SK-N-SH (cell line): Measurements from ENCODE around the gene BEX1. TPM values are rescaled to one million over a fixed set of nuclear protein-coding genes. Genes with fewer than 3 reads are reported as not detected.
A peak's percentile ranks its signal among the peaks of the same experiment; 100 is the strongest.

Source experiments
- CTCF ChIA-PET: fragments of 300-600, 350-600 bp; formaldehyde crosslinking; extraction: SDS; loops from one replicate; lab custom pipeline; 2021; lab: Yijun Ruan, JAX
- POLR2A ChIA-PET: fragments of 350-600 bp; sonication (Branson Sonifier 250); formaldehyde crosslinking; extraction: SDS; loops from one replicate; lab custom pipeline; 2020; ENCODE audit warnings: antibody characterized with exemption, inconsistent platforms; lab: Yijun Ruan, JAX
- DNase-seq: peaks from one replicate; pipeline ENCODE4 v3.0.0; 2012
- H2AFZ ChIP-seq: fragments of 200-600 bp; sonication (generic); 2 replicates; pipeline ENCODE4 v1.8.1; 2016; ENCODE audit warnings: antibody characterized with exemption, mild to moderate bottlenecking, low read depth
- H3F3A ChIP-seq: fragments of 200-600 bp; sonication (generic); replicated peaks from 2 replicates; pipeline ENCODE3; 2016; ENCODE audit warnings: antibody characterized with exemption, mild to moderate bottlenecking; ENCODE audit not compliant: insufficient read depth
- H3K27ac ChIP-seq, 2 experiments: fragments of 200-500 bp in 1 of 2; fragments of 200-600 bp in 1 of 2; sonication (Bioruptor generic) in 1 of 2; sonication (generic), shearing (Covaris generic) in 1 of 2; 2 replicates each; pipeline versions ENCODE4 v1.5.1 to v1.6.1; 2014 to 2016; ENCODE audit warnings: low read depth in 2 of 2, inconsistent platforms in 1 of 2, low read length in 1 of 2, mild to moderate bottlenecking in 1 of 2, mixed read lengths in 1 of 2
- H3K27me3 ChIP-seq: fragments of 200-600 bp; sonication (generic), shearing (Covaris generic); 2 replicates; pipeline ENCODE4 v1.6.1; 2016; ENCODE audit warnings: mixed run types; ENCODE audit not compliant: insufficient read depth
- H3K36me3 ChIP-seq, 2 experiments: fragments of 200-500 bp in 1 of 2; fragments of 200-600 bp in 1 of 2; sonication (Bioruptor generic) in 1 of 2; sonication (generic) in 1 of 2; replicated peaks in 1 of 2; 2 replicates each; pipeline versions ENCODE3 to v1.5.1; 2014 to 2016; ENCODE audit warnings: low read length in 1 of 2, mild to moderate bottlenecking in 1 of 2; ENCODE audit not compliant: insufficient read depth in 2 of 2, control insufficient read depth in 1 of 2
- H3K4me1 ChIP-seq, 2 experiments: fragments of 200-500 bp in 1 of 2; fragments of 200-600 bp in 1 of 2; sonication (Bioruptor generic) in 1 of 2; sonication (generic), shearing (Covaris generic) in 1 of 2; 2 replicates each; pipeline versions ENCODE4 v1.5.1 to v1.6.1; 2014 to 2016; ENCODE audit warnings: low read depth in 1 of 2, low read length in 1 of 2, mixed run types in 1 of 2; ENCODE audit not compliant: insufficient read depth in 2 of 2, control insufficient read depth in 1 of 2
- H3K4me2 ChIP-seq: fragments of 200-600 bp; sonication (generic), shearing (Covaris generic); 2 replicates; pipeline ENCODE4 v1.6.1; 2017; ENCODE audit warnings: mixed run types
- H3K4me3 ChIP-seq, 2 experiments: fragments of 200-500 bp in 1 of 2; fragments of 200-600 bp in 1 of 2; sonication (Bioruptor generic) in 1 of 2; sonication (generic), shearing (Covaris generic) in 1 of 2; 2 replicates each; pipeline versions ENCODE4 v1.5.1 to v1.8.1; 2014 to 2016; ENCODE audit warnings: low read depth in 2 of 2, inconsistent platforms in 1 of 2, low read length in 1 of 2, mild to moderate bottlenecking in 1 of 2, mixed read lengths in 1 of 2, moderate library complexity in 1 of 2
- H3K79me2 ChIP-seq: fragments of 200-600 bp; sonication (generic); 2 replicates; pipeline ENCODE4 v1.8.1; 2017; ENCODE audit warnings: mild to moderate bottlenecking; ENCODE audit not compliant: insufficient read depth
- H3K9ac ChIP-seq: fragments of 200-600 bp; sonication (generic); 2 replicates; pipeline ENCODE4 v1.6.1; 2017; ENCODE audit warnings: mixed run types
- H3K9me2 ChIP-seq: fragments of 200-600 bp; sonication (generic); 2 replicates; pipeline ENCODE4 v1.6.1; 2017; ENCODE audit warnings: mixed run types
- H3K9me3 ChIP-seq: fragments of 200-600 bp; sonication (generic); 2 replicates; pipeline ENCODE4 v1.6.1; 2017; ENCODE audit warnings: mixed run types, mild to moderate bottlenecking, moderate library complexity
- H4K20me1 ChIP-seq: fragments of 200-600 bp; sonication (generic); 2 replicates; pipeline ENCODE4 v1.6.1; 2017; ENCODE audit warnings: mild to moderate bottlenecking, mixed run types; ENCODE audit not compliant: insufficient read depth
- CHD2 ChIP-seq: fragments of 150-350 bp; IDR thresholded peaks from 2 replicates; pipeline ENCODE4 v1.6.1; 2018; ENCODE audit warnings: low read length; ENCODE audit not compliant: partially characterized antibody
- ELF1 ChIP-seq: IDR thresholded peaks from 2 replicates; pipeline ENCODE4 v1.4.0; 2012
- EP300 ChIP-seq, 2 experiments: IDR thresholded peaks; 2 replicates each; pipeline versions ENCODE4 v1.4.0 to v1.6.1; 2012; ENCODE audit warnings: borderline replicate concordance in 1 of 2, low read depth in 1 of 2, low read length in 1 of 2
- FOSL2 ChIP-seq: IDR thresholded peaks from 2 replicates; pipeline ENCODE4 v1.4.0; 2012; ENCODE audit warnings: low read depth, mild to moderate bottlenecking, moderate library complexity, borderline replicate concordance
- FOXJ3 ChIP-seq: sonication (generic); formaldehyde crosslinking; IDR thresholded peaks from 2 replicates; pipeline ENCODE4 v1.5.1; 2020; ENCODE audit warnings: mild to moderate bottlenecking, missing genetic modification reagents
- GABPA ChIP-seq: IDR thresholded peaks from 2 replicates; pipeline ENCODE4 v1.4.0; 2012; ENCODE audit warnings: low read depth, mild to moderate bottlenecking
- JUND ChIP-seq: IDR thresholded peaks from 2 replicates; pipeline ENCODE4 v1.4.0; 2012
- NFIC ChIP-seq: IDR thresholded peaks from 2 replicates; pipeline ENCODE4 v1.4.0; 2012; ENCODE audit warnings: borderline replicate concordance
- SMC3 ChIP-seq: IDR thresholded peaks from 2 replicates; pipeline ENCODE4 v1.6.1; 2012; ENCODE audit warnings: low read depth, low read length, improper control_type of control experiment
- TCF12 ChIP-seq: IDR thresholded peaks from 2 replicates; pipeline ENCODE4 v1.4.0; 2012
- TEAD4 ChIP-seq: IDR thresholded peaks from 2 replicates; pipeline ENCODE4 v1.4.0; 2012; ENCODE audit warnings: mild to moderate bottlenecking, borderline replicate concordance; ENCODE audit not compliant: insufficient read depth
- ZBTB33 ChIP-seq: IDR thresholded peaks from 2 replicates; pipeline ENCODE4 v1.4.0; 2012; ENCODE audit warnings: low read depth, borderline replicate concordance
- WGBS: methylation state at CpG from one replicate; pipeline ENCODE4 v1.1.6; 2017; ENCODE audit warnings: low lambda C conversion rate; 5-methylcytosine and 5-hydroxymethylcytosine counted together
- polyA plus RNA-seq, 3 experiments: library from polyadenylated mRNA; depleted of rRNA; stranded (reverse); fragments of >200 nt; gene quantifications; 2 replicates each; pipeline ENCODE4 v1.2.3, GENCODE V29; 2012

Gene BEX1
- polyA plus RNA-seq, 1 of the 3 experiments (the other 2 are of a cell fraction): 206 TPM

GRCh38 chrX:103073467-103073866 is 9.5 kb upstream of the BEX1 start:
- H3K27ac ChIP-seq: peak overlapping the region in 1 of 2 experiments; percentile 54; a peak in 1 of 4 replicates
- H3K79me2 ChIP-seq: no peaks in the 10 kb centered on the region
- no peak for TF ChIP-seq GABPA
- no peak for TF ChIP-seq FOXJ3
- TF ChIP-seq CHD2: no peak
- 0 out of 4 replicates have a peak, but pooled peaks of 1 of the 2 experiments have one; percentile 24 for TF ChIP-seq EP300 (IDR thresholded peaks at IDR 0.05; ENCODE audit: borderline replicate concordance in 1 of 2, low read depth in 1 of 2, low read length in 1 of 2)
- no peak for TF ChIP-seq SMC3
- peak; percentile 46 for TF ChIP-seq JUND
- TF ChIP-seq FOSL2: peak; percentile 44; the same call in 1 of the 2 replicates
- TF ChIP-seq TCF12: peak; percentile 46
- no peaks in the 10 kb centered on the region for H3K4me1 ChIP-seq
- H2AFZ ChIP-seq: peak overlapping the region; percentile 15; the same call in 1 of the 2 replicates
- H3K4me2 ChIP-seq: no peak overlapping the region; the same call in 1 of the 2 replicates
- 10% methylated on average over 5 of the region's 5 CpGs for WGBS
- H4K20me1 ChIP-seq: no peaks in the 10 kb centered on the region
- H3K9ac ChIP-seq: no peak overlapping the region
- H3F3A ChIP-seq: no peaks in the 10 kb centered on the region
- no peaks in the 10 kb centered on the region for H3K36me3 ChIP-seq
- H3K4me3 ChIP-seq: no peak overlapping the region
- H3K9me3 ChIP-seq: no peaks in the 10 kb centered on the region
- no peak for DNase-seq
- POLR2A ChIA-PET: no interaction called here
- no peaks in the 10 kb centered on the region for H3K9me2 ChIP-seq
- CTCF ChIA-PET: no interaction called here
- H3K27me3 ChIP-seq: no peaks in the 10 kb centered on the region; the same call in 1 of the 2 replicates

- H3K27ac ChIP-seq: no peak overlapping the region
- H2AFZ ChIP-seq: no peak overlapping the region
- peaks cover 0 to 3% of the 10 kb centered on the region in 2 experiments; a peak in 1 of 4 replicates for H3K4me1 ChIP-seq
- H3K9me2 ChIP-seq: no peaks in the 10 kb centered on the region
- TF ChIP-seq ELF1 (no peak), ZBTB33 (no peak), NFIC (peak; percentile 21; the same call in 1 of the 2 replicates), EP300 (IDR thresholded peaks at IDR 0.05; ENCODE audit: borderline replicate concordance in 1 of 2, low read depth in 1 of 2, low read length in 1 of 2) (no peak), FOSL2 (peak; percentile 13; the same call in 1 of the 2 replicates), TEAD4 (no peak)
- no peak for DNase-seq
- no peak overlapping the region for H3K4me3 ChIP-seq
- no peaks in the 10 kb centered on the region for H3K9me3 ChIP-seq
- CTCF ChIA-PET: no interaction called here
- H3K4me2 ChIP-seq: no peak overlapping the region
- H3K27me3 ChIP-seq: no peaks in the 10 kb centered on the region; the same call in 1 of the 2 replicates
- H3K9ac ChIP-seq: no peak overlapping the region
- POLR2A ChIA-PET: no interaction called here
- 9% methylated on average over 1 of the region's 1 CpG for WGBS
- H3K36me3 ChIP-seq: no peaks in the 10 kb centered on the region
- no peaks in the 10 kb centered on the region for H3K79me2 ChIP-seq
- H3F3A ChIP-seq: no peaks in the 10 kb centered on the region
- no peaks in the 10 kb centered on the region for H4K20me1 ChIP-seq
Measured at GRCh38 chrX:103066606-103067005, 2.6 kb upstream of the BEX1 start.
